ENCODE results near the gene IGLL5. TPM values are rescaled to one million over a fixed set of nuclear protein-coding genes. Genes with fewer than 3 reads are reported as not detected.

Gene IGLL5
- total and polyA plus RNA-seq, 8 donors = 2.0 to 53.1 (median 19.8) TPM; not detected in 2

DNA sequence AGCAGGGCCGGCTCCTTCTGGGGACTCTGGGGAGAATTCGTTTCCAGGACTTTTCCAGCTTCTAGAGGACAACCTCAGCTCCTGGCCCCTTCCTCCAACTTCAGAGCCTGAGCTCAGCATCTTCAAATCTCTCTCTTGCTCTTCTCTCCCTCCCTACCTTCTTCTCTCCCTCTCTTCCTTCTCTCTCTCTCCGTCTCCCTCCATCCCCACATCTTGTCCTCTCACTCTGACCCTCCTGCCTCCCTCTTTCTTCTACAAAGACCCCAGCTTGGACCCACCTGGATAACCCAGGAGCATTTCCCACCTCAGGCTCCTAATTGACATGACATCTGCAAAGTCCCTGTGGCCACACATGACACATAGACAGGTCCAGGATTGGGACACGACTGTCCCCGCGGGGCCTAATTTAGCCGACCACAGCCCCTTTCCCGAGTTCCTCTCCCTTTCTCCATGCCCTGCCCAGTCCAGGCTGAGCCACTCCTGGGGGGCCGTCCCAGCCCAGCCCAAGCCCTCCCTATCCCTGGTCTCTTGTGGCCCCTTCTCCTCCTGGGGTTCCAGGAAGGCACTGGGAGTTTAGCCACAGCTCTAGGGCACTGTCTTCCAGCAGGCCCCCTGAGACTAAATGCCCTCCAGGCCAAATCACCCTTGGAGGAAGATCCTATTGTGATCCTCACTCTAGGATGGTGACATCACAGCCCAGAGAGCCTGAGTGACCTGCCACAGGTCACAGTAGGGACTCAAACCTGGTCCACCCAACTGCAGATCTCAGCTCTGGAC is 36.9 kb downstream of the IGLL5 start:
- Histone ChIP-seq H3K27ac (no peak overlapping the region), H3K4me1 (no peaks in the 10 kb centered on the region), H3K27me3 (peaks cover 0 to 30% (median 0%) of the 10 kb centered on the region in 3 donors), H3K4me3 (no peak overlapping the region), H3K36me3 (no peaks in the 10 kb centered on the region), H3K9me3 (no peaks in the 10 kb centered on the region)
- WGBS, 5 donors = 80 to 87% (median 83%) methylated on average over 8 to 9 of the region's 9 CpGs
- no peak for DNase-seq
- TF ChIP-seq POLR2A (IDR thresholded peaks at IDR 0.05) = no peak
- TF ChIP-seq POLR2AphosphoS5 (IDR thresholded peaks at IDR 0.05) = no peak
- TF ChIP-seq EP300 (IDR thresholded peaks at IDR 0.05) = no peak
- TF ChIP-seq CTCF (IDR thresholded peaks at IDR 0.05) = no peak
- intact Hi-C loops (cut with DNase I; ENCODE audit: low total_unique reads) = no loop called here

GRCh38 chr22:22925146-22925804 is 37.7 kb downstream of the IGLL5 start:
- TF ChIP-seq EP300 (IDR thresholded peaks at IDR 0.05) (no peak), POLR2A (IDR thresholded peaks at IDR 0.05) (no peak), CTCF (IDR thresholded peaks at IDR 0.05) (no peak), POLR2AphosphoS5 (IDR thresholded peaks at IDR 0.05) (no peak)
- H3K4me3 ChIP-seq = no peak overlapping the region
- no peaks in the 10 kb centered on the region for H3K4me1 ChIP-seq
- H3K27me3 ChIP-seq = peaks cover 0 to 37% (median 0%) of the 10 kb centered on the region in 3 donors
- intact Hi-C loops (cut with DNase I; ENCODE audit: low total_unique reads) = no loop called here
- no peaks in the 10 kb centered on the region for H3K36me3 ChIP-seq
- no peaks in the 10 kb centered on the region for H3K9me3 ChIP-seq
- 68 to 80% (median 71%) methylated on average over 14 of the region's 14 CpGs for WGBS, 5 donors
- no peak overlapping the region for H3K27ac ChIP-seq
- DNase-seq = no peak

GRCh38 chr22:22925805-22926369 is 38.3 kb downstream of the IGLL5 start:
- no peaks in the 10 kb centered on the region for H3K9me3 ChIP-seq
- intact Hi-C loops (cut with DNase I; ENCODE audit: low total_unique reads) = no loop called here
- WGBS, 5 donors = 21 to 36% (median 22%) methylated on average over 8 of the region's 8 CpGs
- TF ChIP-seq POLR2AphosphoS5 (IDR thresholded peaks at IDR 0.05) (no peak), CTCF (IDR thresholded peaks at IDR 0.05) (no peak), POLR2A (IDR thresholded peaks at IDR 0.05) (no peak), EP300 (IDR thresholded peaks at IDR 0.05) (no peak)
- no peaks in the 10 kb centered on the region for H3K4me1 ChIP-seq
- no peak overlapping the region for H3K27ac ChIP-seq
- no peak overlapping the region for H3K4me3 ChIP-seq
- H3K36me3 ChIP-seq = no peaks in the 10 kb centered on the region
- H3K27me3 ChIP-seq = peaks cover 0 to 42% (median 0%) of the 10 kb centered on the region in 3 donors
- peak in 1 of 2 donors; percentile 19 for DNase-seq

GRCh38 chr22:22926370-22927195 is 39.0 kb downstream of the IGLL5 start:
- WGBS, 5 donors = 60 to 71% (median 61%) methylated on average over 9 to 13 of the region's 13 CpGs
- intact Hi-C loops (cut with DNase I; ENCODE audit: low total_unique reads) = no loop called here

More at GRCh38 chr22:22926370-22927195, 39.0 kb downstream of the IGLL5 start:
- no peak for TF ChIP-seq EP300 (IDR thresholded peaks at IDR 0.05)
- no peak for TF ChIP-seq POLR2A (IDR thresholded peaks at IDR 0.05)
- no peak for TF ChIP-seq CTCF (IDR thresholded peaks at IDR 0.05)
- no peak for TF ChIP-seq POLR2AphosphoS5 (IDR thresholded peaks at IDR 0.05)
- no peaks in the 10 kb centered on the region for H3K36me3 ChIP-seq
- H3K27ac ChIP-seq = no peak overlapping the region
- no peak for DNase-seq
- no peak overlapping the region for H3K4me3 ChIP-seq
- no peaks in the 10 kb centered on the region for H3K9me3 ChIP-seq
- peaks cover 0 to 47% (median 0%) of the 10 kb centered on the region in 3 donors for H3K27me3 ChIP-seq
- no peaks in the 10 kb centered on the region for H3K4me1 ChIP-seq

Data from stomach (tissue), 9 donors.